ENCODE data around the gene RBM26.

DNA sequence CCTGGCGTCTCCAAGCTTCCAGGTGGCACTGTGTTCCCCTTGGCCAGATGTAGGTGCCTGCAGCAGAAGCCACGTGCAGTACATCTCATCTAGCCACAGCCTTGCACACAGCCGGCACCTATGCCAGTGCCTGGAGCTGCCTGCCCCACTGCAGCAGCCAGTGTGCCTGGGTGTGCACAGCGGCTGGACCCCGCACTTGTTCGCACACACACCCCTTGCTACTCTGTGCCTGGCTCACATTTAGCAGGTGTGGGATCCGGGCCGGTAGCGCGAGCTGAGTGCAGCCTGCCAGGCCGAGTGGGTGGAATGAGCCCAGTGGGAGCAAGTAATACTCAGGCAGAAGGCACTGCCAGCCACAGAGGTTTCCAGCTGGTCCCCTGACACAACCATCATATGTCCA lies 26.9 kb upstream of the RBM26 start:
- TF ChIP-seq EZH2phosphoT487 (IDR thresholded peaks at IDR 0.05; ENCODE audit: insufficient read depth, low read depth) (no peak), EZH2 (IDR thresholded peaks at IDR 0.05; ENCODE audit: insufficient read depth, poor library complexity, severe bottlenecking) (no peak)
